Umbilical cord (tissue), 2 donors: ENCODE results near the gene RAP1GAP2. TPM values are rescaled to one million over a fixed set of nuclear protein-coding genes. Genes with fewer than 3 reads are reported as not detected.

Experiments
- DNase-seq: peaks from one replicate; pipeline ENCODE4 v3.0.0-alpha.2; 2015; ENCODE audit warnings: low spot score
- total RNA-seq: library from RNA; depleted of rRNA; stranded (reverse); fragments of >200 nt; gene quantifications from one replicate; pipeline ENCODE4 v1.2.3, GENCODE V29; 2014; ENCODE audit warnings: low replicate concordance; ENCODE audit not compliant: insufficient read depth

RAP1GAP2 gene
- total RNA-seq, 1 donor from 2014 or later: 16.6 TPM

DNA sequence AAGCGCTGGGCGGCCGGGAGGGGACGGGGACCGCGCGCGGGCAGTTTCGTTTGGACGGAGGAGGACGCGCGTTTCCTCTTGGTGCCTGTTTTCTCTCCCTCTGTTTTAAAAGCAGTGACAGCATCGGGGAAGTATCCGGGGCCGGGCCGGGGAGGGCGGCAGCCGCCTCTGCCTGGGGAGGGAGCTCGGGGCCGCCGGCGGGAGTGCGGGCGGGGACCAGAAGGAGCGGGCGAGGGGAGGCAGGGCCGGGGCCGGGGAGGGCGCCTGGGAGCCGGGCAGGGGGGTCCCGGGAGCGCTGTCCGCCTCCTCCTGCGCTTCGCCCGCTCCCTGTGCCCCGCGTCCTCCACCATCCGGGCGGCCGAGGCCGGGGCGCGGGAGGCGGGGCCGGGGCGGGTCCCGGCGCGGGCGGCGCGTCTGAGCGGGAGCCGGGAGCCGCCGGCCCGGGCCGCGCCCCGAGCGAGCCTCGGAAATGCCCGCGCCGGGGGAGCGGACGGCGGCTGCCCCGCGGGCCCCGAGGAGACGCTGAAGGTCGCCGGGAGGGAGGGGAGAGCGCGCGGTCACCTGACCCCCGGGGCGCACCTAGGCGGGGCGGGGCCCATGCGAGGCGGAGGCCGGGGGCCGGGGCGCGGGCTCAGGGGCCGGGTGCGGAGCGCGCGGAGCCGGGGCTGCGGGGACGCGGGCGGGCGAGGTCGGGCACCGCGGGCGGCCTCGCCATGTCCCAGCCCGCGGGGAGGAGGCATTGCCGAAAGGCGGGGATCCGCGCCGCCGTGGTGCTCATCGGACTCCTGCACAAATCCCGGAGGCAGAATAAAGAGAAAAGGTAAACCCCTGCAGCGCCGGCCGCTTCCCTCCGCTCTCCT lies 57.3 kb downstream of the RAP1GAP2 start:
- DNase-seq: peak; percentile 66

DNA sequence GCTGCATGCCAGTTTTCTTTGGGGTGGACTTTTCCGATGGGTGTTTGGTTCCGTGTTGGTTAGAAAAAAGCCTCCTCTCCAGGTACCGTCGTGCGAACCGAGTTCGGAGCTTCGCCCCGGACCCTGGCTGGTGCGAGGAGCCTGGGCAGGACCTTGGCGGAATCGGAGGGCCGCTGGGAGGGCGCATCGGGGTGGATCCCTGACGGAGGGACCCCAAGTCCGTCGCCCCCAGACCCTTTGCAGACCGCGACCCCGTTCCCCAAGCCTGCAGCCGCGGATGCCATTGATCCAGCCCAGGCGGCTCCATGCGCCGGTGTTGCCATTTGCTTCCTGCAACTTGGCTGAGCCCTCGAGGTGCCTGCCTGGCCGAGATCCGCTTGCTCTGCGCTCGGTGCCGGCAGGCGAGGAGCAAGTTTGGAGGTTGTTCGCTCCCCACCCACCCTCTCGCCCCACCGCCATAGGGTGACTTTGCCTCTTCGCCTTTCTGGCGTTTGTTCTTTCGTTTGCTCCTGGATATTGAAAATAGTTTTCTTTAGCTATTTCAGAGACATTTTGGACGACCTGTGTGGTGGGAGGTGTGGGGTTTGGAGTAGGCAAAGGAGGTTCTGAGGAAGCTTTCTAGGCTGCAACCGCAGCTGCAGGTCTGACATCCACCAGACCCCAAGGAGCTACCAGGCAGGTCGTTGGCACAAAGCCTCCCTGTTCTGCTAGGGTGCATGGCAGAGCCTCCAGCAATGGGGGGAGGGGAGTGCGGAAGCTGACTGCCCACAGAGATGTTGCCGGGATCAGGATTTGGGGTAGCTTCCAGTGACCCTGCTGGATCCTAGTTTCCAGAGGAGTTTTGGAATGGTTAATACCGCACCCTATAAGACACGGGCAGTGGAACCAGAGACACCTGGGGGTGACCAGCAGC lies 58.2 kb downstream of the RAP1GAP2 start:
- no peak for DNase-seq

DNA sequence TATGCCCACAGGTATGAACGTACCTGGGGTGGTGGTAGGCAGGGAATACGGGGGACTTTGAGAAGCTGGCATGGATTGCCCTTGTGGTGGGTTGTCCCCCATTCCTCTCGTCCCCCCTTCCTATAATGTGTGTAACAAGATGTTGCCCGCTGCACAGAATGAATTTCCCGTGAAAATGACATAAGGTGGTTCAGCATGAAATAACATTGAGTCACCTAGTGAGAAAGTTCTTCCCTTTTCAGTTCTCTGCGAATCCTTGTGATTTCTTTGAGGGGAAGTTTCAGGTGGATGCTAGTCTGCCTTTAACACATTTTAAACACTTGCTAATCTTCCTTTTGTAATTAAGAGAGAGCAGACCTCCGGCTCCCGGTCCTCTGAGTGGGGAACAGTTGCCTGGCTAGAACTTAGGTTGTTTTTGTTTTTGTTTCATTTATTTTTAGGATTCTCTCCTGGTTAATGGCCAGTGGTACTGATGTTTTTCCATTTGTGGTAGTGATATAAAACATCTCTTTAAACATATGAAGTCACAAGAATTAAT lies 58.9 kb downstream of the RAP1GAP2 start:
- no peak for DNase-seq

DNA sequence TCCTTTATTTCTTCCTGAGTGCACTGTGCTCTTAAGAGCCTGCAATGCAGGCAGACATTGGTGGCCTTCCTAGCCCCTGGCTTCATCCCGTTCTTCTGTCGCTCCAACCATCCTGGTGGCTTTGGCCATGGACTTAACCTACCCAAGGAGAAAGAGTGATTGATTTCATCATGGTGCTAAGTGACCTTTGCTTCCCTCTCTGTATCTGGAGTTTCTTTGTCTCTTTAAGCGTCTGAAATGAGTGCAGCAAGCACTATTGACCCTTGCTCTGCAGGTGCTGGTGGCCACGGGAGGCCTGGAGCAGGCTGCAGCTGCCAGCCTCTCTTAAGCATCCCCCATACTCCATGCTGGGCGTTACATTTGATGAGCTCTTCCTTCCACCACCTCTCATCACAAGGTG lies 60.5 kb downstream of the RAP1GAP2 start:
- DNase-seq: no peak

DNA sequence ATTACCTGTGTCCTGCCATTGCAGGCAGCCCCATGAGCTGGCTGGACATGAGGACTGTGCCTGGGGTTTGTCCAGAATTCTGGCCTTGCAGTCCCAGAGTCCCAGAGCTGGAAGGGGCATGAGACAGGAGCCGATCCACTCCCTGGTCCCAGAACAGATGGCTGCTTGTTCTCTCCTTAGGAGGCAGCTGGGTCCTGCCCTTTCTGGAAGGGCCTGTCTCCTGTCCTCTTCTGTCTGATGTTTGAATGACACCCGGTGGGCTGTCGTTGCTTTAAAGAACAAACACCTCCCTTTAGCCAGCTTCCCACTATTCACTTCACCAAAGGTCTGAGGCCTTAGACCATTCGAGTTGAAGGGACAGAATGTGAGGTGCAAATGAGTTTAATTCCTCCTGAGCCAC lies 63.8 kb downstream of the RAP1GAP2 start:
- DNase-seq: no peak

DNA sequence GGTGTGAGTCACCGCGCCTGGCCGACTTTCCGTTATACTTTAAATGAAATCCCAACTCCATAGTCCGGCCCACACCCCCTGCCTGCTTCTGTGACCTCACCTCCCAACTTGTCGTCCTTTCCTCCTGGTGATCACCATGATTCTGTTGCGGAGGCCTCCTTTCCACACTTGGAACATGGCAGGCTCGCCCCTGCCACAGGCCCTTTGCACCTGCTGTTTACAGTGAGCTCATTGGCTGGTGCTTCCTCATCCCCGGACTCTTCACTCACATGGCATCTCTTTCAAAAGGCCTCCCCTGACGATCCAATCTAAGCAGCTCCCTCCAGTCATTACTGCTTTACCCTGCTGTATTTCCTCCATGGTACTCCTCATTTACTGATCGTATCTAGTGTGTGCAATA lies 64.6 kb downstream of the RAP1GAP2 start:
- DNase-seq: no peak

GRCh38 chr17:2862197-2862596 lies 66.0 kb downstream of the RAP1GAP2 start:
- DNase-seq: no peak

- no peak for DNase-seq
Observed at GRCh38 chr17:2863204-2863603, 67.0 kb downstream of the RAP1GAP2 start.

- DNase-seq: no peak
Observed at GRCh38 chr17:2865228-2865627, 69.0 kb downstream of the RAP1GAP2 start.

- peak; percentile 5 for DNase-seq
Observed at GRCh38 chr17:2867441-2868424, 71.5 kb downstream of the RAP1GAP2 start.

GRCh38 chr17:2869604-2870003 lies 73.4 kb downstream of the RAP1GAP2 start:
- DNase-seq: no peak

DNA sequence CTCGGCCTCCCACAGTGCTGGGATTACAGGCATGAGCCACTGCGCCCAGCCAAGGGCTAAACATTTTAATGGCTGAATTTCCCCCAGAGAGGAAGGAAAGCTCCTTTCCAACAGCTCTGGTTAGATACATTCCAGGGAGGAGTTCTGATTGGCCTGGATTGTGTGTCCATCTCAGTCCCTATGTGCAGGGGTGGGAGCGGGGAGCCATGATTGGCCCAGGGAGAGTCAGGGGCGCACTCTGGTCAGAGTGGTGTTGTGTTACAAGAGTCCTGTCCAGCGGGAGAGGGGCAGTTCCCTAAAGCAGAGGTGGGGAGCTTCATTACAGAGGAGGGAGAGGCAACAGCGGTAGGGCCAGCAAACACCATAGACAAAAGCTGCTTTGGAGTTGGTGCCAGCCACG lies 75.0 kb downstream of the RAP1GAP2 start:
- no peak for DNase-seq

GRCh38 chr17:2871720-2872119 lies 75.5 kb downstream of the RAP1GAP2 start:
- DNase-seq: no peak

GRCh38 chr17:2872282-2872681 lies 76.0 kb downstream of the RAP1GAP2 start:
- DNase-seq: no peak

DNA sequence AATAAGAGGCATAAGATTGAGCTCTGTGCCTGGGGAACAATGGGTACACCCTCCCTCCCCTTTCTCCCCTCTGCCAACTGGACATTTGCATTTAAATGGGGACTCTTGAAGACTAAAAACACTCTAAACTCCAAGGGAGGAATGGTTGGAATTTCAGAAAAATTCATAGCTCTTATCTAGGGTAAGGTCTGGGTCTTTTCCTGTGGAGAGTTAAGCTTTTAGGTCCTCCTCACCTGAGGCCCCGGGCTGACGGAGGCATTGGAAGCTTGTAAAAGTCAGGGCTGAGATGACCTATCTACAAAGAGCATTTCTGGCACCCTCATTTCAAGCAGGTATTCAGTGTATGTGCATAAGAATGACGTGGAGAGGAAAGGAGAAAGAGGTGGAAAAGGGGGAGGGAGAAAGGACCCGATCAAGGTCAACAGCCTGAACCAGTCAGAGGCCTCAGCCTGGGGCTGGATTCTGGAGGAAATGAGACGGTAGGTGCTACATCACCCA lies 78.0 kb downstream of the RAP1GAP2 start:
- DNase-seq: no peak

- DNase-seq: no peak
Observed at GRCh38 chr17:2875608-2876007, 79.4 kb downstream of the RAP1GAP2 start.

DNA sequence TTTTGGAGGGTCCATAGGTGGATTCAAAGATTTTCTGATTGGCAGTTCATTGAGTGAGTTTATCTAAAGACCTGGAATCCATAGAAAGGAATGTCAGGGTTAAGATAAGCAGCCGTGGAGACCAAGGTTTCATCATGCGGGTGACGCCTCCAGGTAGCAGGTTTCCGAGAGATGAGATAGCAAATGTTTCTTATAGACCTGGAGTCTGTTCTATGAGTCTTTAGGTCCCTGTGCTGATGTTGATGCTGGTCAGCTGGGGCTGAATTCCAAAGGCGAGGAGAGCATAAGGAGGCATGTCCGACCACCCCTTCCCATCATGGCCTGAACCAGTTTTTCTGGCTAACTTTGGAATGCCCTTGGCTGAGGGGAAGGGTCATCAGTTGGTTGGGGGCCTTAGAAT lies 80.2 kb downstream of the RAP1GAP2 start:
- DNase-seq: no peak

- DNase-seq: no peak
Observed at GRCh38 chr17:2878751-2879254, 82.6 kb downstream of the RAP1GAP2 start.

- no peak for DNase-seq
Observed at GRCh38 chr17:2880050-2880449, 83.8 kb downstream of the RAP1GAP2 start.

GRCh38 chr17:2881295-2881694 lies 85.1 kb downstream of the RAP1GAP2 start:
- no peak for DNase-seq
